Liver (tissue), 9 donors: ENCODE data around the gene VWA3B. TPM values are rescaled to one million over a fixed set of nuclear protein-coding genes. Genes with fewer than 3 reads are reported as not detected.
A peak's percentile ranks its signal among the peaks of the same experiment; 100 is the strongest.

Experiments
- DNase-seq: peaks from one replicate; pipeline ENCODE4 v3.0.0-alpha.2; 2017; ENCODE audit warnings: low spot score
- H3K27ac ChIP-seq, 2 donors: one replicate each; pipeline ENCODE4 v1.7.0; 2013; ENCODE audit warnings: inconsistent platforms in 2 of 2, low read length in 2 of 2, control low read depth in 1 of 2, low read depth in 1 of 2, mild to moderate bottlenecking in 1 of 2
- H3K27me3 ChIP-seq, 4 donors: one replicate each; pipeline versions ENCODE4 v1.6.1 to v1.7.0; 2013; ENCODE audit warnings: low read length in 3 of 4, inconsistent platforms in 1 of 4, mild to moderate bottlenecking in 1 of 4, moderate library complexity in 1 of 4; ENCODE audit not compliant: control insufficient read depth in 4 of 4, insufficient read depth in 4 of 4
- H3K36me3 ChIP-seq, 4 donors: one replicate each; pipeline versions ENCODE4 v1.6.1 to v1.7.0; 2013; ENCODE audit warnings: low read length in 3 of 4, mild to moderate bottlenecking in 3 of 4, low read depth in 1 of 4, moderate library complexity in 1 of 4; ENCODE audit not compliant: control insufficient read depth in 4 of 4, insufficient read depth in 3 of 4
- H3K4me1 ChIP-seq, 4 donors: one replicate each; pipeline versions ENCODE4 v1.6.1 to v1.7.0; 2013; ENCODE audit warnings: low read length in 3 of 4, mild to moderate bottlenecking in 3 of 4, moderate library complexity in 1 of 4; ENCODE audit not compliant: control insufficient read depth in 4 of 4, insufficient read depth in 4 of 4
- H3K4me3 ChIP-seq, 3 donors: one replicate each; pipeline versions ENCODE4 v1.6.1 to v1.7.0; 2013; ENCODE audit warnings: low read length in 3 of 3, control low read depth in 1 of 3, low read depth in 1 of 3, mild to moderate bottlenecking in 1 of 3
- H3K9ac ChIP-seq, 2 donors: one replicate each; pipeline ENCODE4 v1.7.0; 2013; ENCODE audit warnings: low read length in 2 of 2, mild to moderate bottlenecking in 2 of 2, moderate library complexity in 2 of 2, control low read depth in 1 of 2, low read depth in 1 of 2
- H3K9me3 ChIP-seq, 4 donors: one replicate each; pipeline versions ENCODE4 v1.6.1 to v1.7.0; 2013; ENCODE audit warnings: low read length in 3 of 4; ENCODE audit not compliant: control insufficient read depth in 4 of 4
- ATF3 ChIP-seq: IDR thresholded peaks from 2 replicates; pipeline ENCODE4 v1.6.1; 2016; ENCODE audit warnings: antibody characterized with exemption
- CTCF ChIP-seq: fragments of 150-350 bp; IDR thresholded peaks from 2 replicates; pipeline ENCODE4 v1.5.1; 2017; ENCODE audit warnings: improper control_type of control experiment, low read depth, low read length; ENCODE audit not compliant: missing input control
- EGR1 ChIP-seq, 2 donors: IDR thresholded peaks; 2 replicates each; pipeline ENCODE4 v1.6.1; 2016 to 2018; ENCODE audit warnings: antibody characterized with exemption in 2 of 2, low read depth in 2 of 2
- FOXA1 ChIP-seq: IDR thresholded peaks from 2 replicates; pipeline ENCODE4 v1.6.1; 2016; ENCODE audit warnings: antibody characterized with exemption
- FOXA2 ChIP-seq: IDR thresholded peaks from 2 replicates; pipeline ENCODE4 v1.6.1; 2016; ENCODE audit warnings: antibody characterized with exemption
- GABPA ChIP-seq, 2 donors: IDR thresholded peaks in 1 of 2; conservative IDR thresholded peaks in 1 of 2; 2 replicates each; pipeline ENCODE4 v1.6.1; 2016; ENCODE audit warnings: antibody characterized with exemption in 2 of 2, mild to moderate bottlenecking in 1 of 2, moderate library complexity in 1 of 2
- HNF4A ChIP-seq, 2 donors: conservative IDR thresholded peaks; 2 replicates each; pipeline ENCODE4 v1.6.1; 2016; ENCODE audit warnings: antibody characterized with exemption in 2 of 2, mild to moderate bottlenecking in 2 of 2
- HNF4G ChIP-seq: IDR thresholded peaks from 2 replicates; pipeline ENCODE4 v1.6.1; 2016; ENCODE audit warnings: antibody characterized with exemption
- NR2F2 ChIP-seq: IDR thresholded peaks from 2 replicates; pipeline ENCODE4 v1.6.1; 2016; ENCODE audit warnings: antibody characterized with exemption
- RAD21 ChIP-seq, 2 donors: IDR thresholded peaks; 2 replicates each; pipeline ENCODE4 v1.6.1; 2016; ENCODE audit warnings: antibody characterized with exemption in 2 of 2, mild to moderate bottlenecking in 2 of 2
- REST ChIP-seq: IDR thresholded peaks from 2 replicates; pipeline ENCODE4 v1.6.1; 2016; ENCODE audit warnings: antibody characterized with exemption, mild to moderate bottlenecking
- RXRA ChIP-seq, 2 donors: IDR thresholded peaks; 2 replicates each; pipeline ENCODE4 v1.6.1; 2017 to 2018; ENCODE audit warnings: antibody characterized with exemption in 2 of 2, mild to moderate bottlenecking in 1 of 2
- SP1 ChIP-seq: IDR thresholded peaks from 2 replicates; pipeline ENCODE4 v1.6.1; 2018; ENCODE audit warnings: antibody characterized with exemption, mild to moderate bottlenecking
- TAF1 ChIP-seq: conservative IDR thresholded peaks from 2 replicates; pipeline ENCODE4 v1.6.1; 2016; ENCODE audit warnings: antibody characterized with exemption, mild to moderate bottlenecking
- YY1 ChIP-seq: IDR thresholded peaks from 2 replicates; pipeline ENCODE4 v1.6.1; 2016; ENCODE audit warnings: antibody characterized with exemption, mild to moderate bottlenecking
- ZBTB33 ChIP-seq: IDR thresholded peaks from 2 replicates; pipeline ENCODE4 v1.6.1; 2016; ENCODE audit warnings: antibody characterized with exemption
- WGBS: extraction: QIAGEN DNeasy Blood & Tissue Kit; methylation state at CpG from one replicate; pipeline ENCODE4 v1.1.7; 2013; 5-methylcytosine and 5-hydroxymethylcytosine counted together
- polyA plus RNA-seq, 2 donors: library from polyadenylated mRNA; stranded (reverse) in 1 of 2; unstranded in 1 of 2; fragments of 200-250 nt in 1 of 2; fragments of >200 nt in 1 of 2; fragmentation: Nextera tagmentation in 1 of 2; extraction: Ambion mirVana in 1 of 2; gene quantifications; one replicate each; pipeline versions ENCODE4 v1.2.1 to v1.2.3, GENCODE V29; 2013 to 2015
- total RNA-seq, 2 donors: library from RNA; depleted of rRNA; stranded (reverse); fragments of >200 nt; gene quantifications; one replicate each; pipeline ENCODE4 v1.2.3, GENCODE V29; 2014
- donor health status: healthy.
- donor health status: healthy.
- donor health status: healthy.
- donor health status: healthy.
- donor health status: healthy.

VWA3B gene
- total and polyA plus RNA-seq, 4 donors, result 0.08 TPM; not detected in 3

- Histone ChIP-seq H3K4me1 (no peaks in the 10 kb centered on the region), H3K9me3 (peaks cover 0 to 5% (median 0%) of the 10 kb centered on the region in 4 donors), H3K9ac (no peak overlapping the region), H3K4me3 (no peak overlapping the region), H3K27ac (no peak overlapping the region), H3K36me3 (no peaks in the 10 kb centered on the region), H3K27me3 (no peaks in the 10 kb centered on the region)
- DNase-seq, result no peak
- WGBS, result 21% methylated on average over 2 of the region's 2 CpGs
- TF ChIP-seq CTCF (peak; percentile 84), ATF3 (no peak), RAD21 (IDR thresholded peaks at IDR 0.05) (peak; percentile 90 to 94), HNF4A (conservative IDR thresholded peaks at IDR 0.05) (no peak)
Observed at GRCh38 chr2:98269274-98269673, 182.3 kb downstream of the VWA3B start.

GRCh38 chr2:98269830-98270229 lies 182.9 kb downstream of the VWA3B start:
- Histone ChIP-seq H3K36me3 (no peaks in the 10 kb centered on the region), H3K4me1 (no peaks in the 10 kb centered on the region), H3K4me3 (no peak overlapping the region), H3K27ac (no peak overlapping the region), H3K9ac (no peak overlapping the region), H3K27me3 (no peaks in the 10 kb centered on the region), H3K9me3 (no peaks in the 10 kb centered on the region)
- WGBS, result 61% methylated on average over 2 of the region's 2 CpGs
- no peak for TF ChIP-seq RAD21 (IDR thresholded peaks at IDR 0.05)
- no peak for TF ChIP-seq SP1
- no peak for TF ChIP-seq ZBTB33
- TF ChIP-seq EGR1 (IDR thresholded peaks at IDR 0.05; ENCODE audit: low read depth in 2 of 2), result no peak
- TF ChIP-seq REST, result no peak
- TF ChIP-seq TAF1, result no peak
- no peak for TF ChIP-seq NR2F2
- TF ChIP-seq FOXA1, result no peak
- TF ChIP-seq GABPA (IDR thresholded peaks at IDR 0.05 in 1 of 2, conservative IDR thresholded peaks at IDR 0.05 in 1 of 2), result no peak
- no peak for TF ChIP-seq HNF4G
- TF ChIP-seq CTCF, result no peak
- TF ChIP-seq RXRA (IDR thresholded peaks at IDR 0.05), result no peak
- no peak for TF ChIP-seq ATF3
- no peak for TF ChIP-seq YY1
- TF ChIP-seq FOXA2, result no peak
- TF ChIP-seq HNF4A (conservative IDR thresholded peaks at IDR 0.05), result no peak
- no peak for DNase-seq
